Keratinocyte (primary cell): Measurements from ENCODE around the gene C1QTNF9B. TPM values are rescaled to one million over a fixed set of nuclear protein-coding genes. Genes with fewer than 3 reads are reported as not detected.
"Not testable (repeated sequence)": the region's sequence is repeated elsewhere in the genome, so short reads cannot be mapped to it uniquely, and the experiment has no call there.

ENCODE experiments used
- DNase-seq: peaks from one replicate; pipeline ENCODE4 v3.0.0-alpha.2; 2011; ENCODE audit warnings: low read depth, missing footprints, low spot score
- FAIRE-seq: peaks from 2 replicates; lab custom pipeline; 2011; peaks lifted over from hg19 to GRCh38; lab: Jason Lieb, UNC
- H2AFZ ChIP-seq: 2 replicates; pipeline ENCODE4 v1.6.0; 2012; ENCODE audit warnings: low read length, control low read depth, inconsistent platforms; ENCODE audit not compliant: control insufficient read depth
- H3K27ac ChIP-seq: 2 replicates; pipeline ENCODE4 v1.5.1; 2011; ENCODE audit warnings: low read length; ENCODE audit not compliant: control insufficient read depth, insufficient read depth
- H3K27me3 ChIP-seq: 3 replicates; pipeline ENCODE4 v1.6.0; 2011; ENCODE audit warnings: low read length; ENCODE audit not compliant: control insufficient read depth, insufficient read depth; ENCODE audit errors: extremely low read depth
- H3K36me3 ChIP-seq, 2 experiments: 2 replicates in 1 of 2; 3 replicates in 1 of 2; pipeline ENCODE4 v1.5.1; 2011; ENCODE audit warnings: low read length in 2 of 2, mild to moderate bottlenecking in 1 of 2; ENCODE audit not compliant: control insufficient read depth in 2 of 2, insufficient read depth in 2 of 2; ENCODE audit errors: extremely low read depth in 1 of 2
- H3K4me1 ChIP-seq: 3 replicates; pipeline ENCODE4 v1.5.1; 2011; ENCODE audit warnings: low read length; ENCODE audit not compliant: control insufficient read depth, insufficient read depth; ENCODE audit errors: extremely low read depth
- H3K4me2 ChIP-seq: 3 replicates; pipeline ENCODE4 v1.6.0; 2011; ENCODE audit warnings: low read depth, low read length; ENCODE audit not compliant: control insufficient read depth, insufficient read depth; ENCODE audit errors: extremely low read depth
- H3K4me3 ChIP-seq, 3 experiments: fragments of 200-600 bp in 1 of 3; sonication (generic) in 1 of 3; 2 replicates in 2 of 3; 3 replicates in 1 of 3; pipeline ENCODE4 v1.5.1; 2011 to 2016; ENCODE audit warnings: low read length in 3 of 3, mild to moderate bottlenecking in 3 of 3, control low read depth in 2 of 3, inconsistent platforms in 1 of 3, low read depth in 1 of 3, mixed read lengths in 1 of 3, mixed run types in 1 of 3, moderate library complexity in 1 of 3; ENCODE audit not compliant: control insufficient read depth in 2 of 3, insufficient read depth in 2 of 3; ENCODE audit errors: extremely low read depth in 1 of 3
- H3K79me2 ChIP-seq: 2 replicates; pipeline ENCODE4 v1.6.0; 2012; ENCODE audit warnings: low read length; ENCODE audit not compliant: control insufficient read depth, insufficient read depth
- H3K9ac ChIP-seq: 3 replicates; pipeline ENCODE4 v1.6.0; 2011; ENCODE audit warnings: low read length; ENCODE audit not compliant: control insufficient read depth, insufficient read depth; ENCODE audit errors: extremely low read depth
- H3K9me1 ChIP-seq: 3 replicates; pipeline ENCODE4 v1.6.0; 2011; ENCODE audit warnings: low read length; ENCODE audit not compliant: control insufficient read depth, insufficient read depth; ENCODE audit errors: extremely low read depth
- H3K9me3 ChIP-seq: 2 replicates; pipeline ENCODE4 v1.5.1; 2012; ENCODE audit warnings: low read depth, low read length; ENCODE audit not compliant: control insufficient read depth
- H4K20me1 ChIP-seq: 3 replicates; pipeline ENCODE4 v1.6.0; 2011; ENCODE audit warnings: low read length; ENCODE audit not compliant: control insufficient read depth, insufficient read depth; ENCODE audit errors: extremely low read depth
- EZH2 ChIP-seq: IDR thresholded peaks from one replicate; pipeline ENCODE4 v1.6.1; 2012; ENCODE audit warnings: inconsistent platforms, mild to moderate bottlenecking, low read length, moderate library complexity
- dilution Hi-C: fragments of 300-500 bp; cut with MboI; formaldehyde crosslinking; loops from one replicate; pipeline ENCODE4 v1.7.0; 2020; ENCODE audit warnings: low sequenced_read_pairs; ENCODE audit not compliant: extremely low pct_ligation_motif_present
- polyA plus RNA-seq, 5 experiments: library from polyadenylated mRNA; depleted of rRNA in 3 of 5; stranded (reverse) in 3 of 5; stranded (forward) in 1 of 5; unstranded in 1 of 5; fragments of >200 nt; gene quantifications; 1 replicate in 1 of 5; 2 replicates in 3 of 5; 3 replicates in 1 of 5; pipeline versions ENCODE4 v1.2.1 to v1.2.3, GENCODE V29; 2011 to 2012; ENCODE audit warnings: missing spikeins in 2 of 5, low read depth in 1 of 5, low replicate concordance in 1 of 5
- TF ChIP-seq, protein P1 (sequence below), 3 experiments: IDR thresholded peaks in 1 of 3; conservative IDR thresholded peaks in 1 of 3; optimal IDR thresholded peaks in 1 of 3; 2 replicates in 2 of 3; 3 replicates in 1 of 3; pipeline versions ENCODE3 to v1.5.1; 2011; ENCODE audit warnings: low read length in 3 of 3, mild to moderate bottlenecking in 3 of 3, moderate library complexity in 2 of 3, control low read depth in 1 of 3, inconsistent platforms in 1 of 3; ENCODE audit not compliant: insufficient read depth in 2 of 3; ENCODE audit errors: extremely low read depth in 1 of 3

Gene C1QTNF9B
- polyA plus RNA-seq, 1 donor (not counting 4 experiments of a cell fraction or from before 2014, with no cell fraction given): not detected

DNA sequence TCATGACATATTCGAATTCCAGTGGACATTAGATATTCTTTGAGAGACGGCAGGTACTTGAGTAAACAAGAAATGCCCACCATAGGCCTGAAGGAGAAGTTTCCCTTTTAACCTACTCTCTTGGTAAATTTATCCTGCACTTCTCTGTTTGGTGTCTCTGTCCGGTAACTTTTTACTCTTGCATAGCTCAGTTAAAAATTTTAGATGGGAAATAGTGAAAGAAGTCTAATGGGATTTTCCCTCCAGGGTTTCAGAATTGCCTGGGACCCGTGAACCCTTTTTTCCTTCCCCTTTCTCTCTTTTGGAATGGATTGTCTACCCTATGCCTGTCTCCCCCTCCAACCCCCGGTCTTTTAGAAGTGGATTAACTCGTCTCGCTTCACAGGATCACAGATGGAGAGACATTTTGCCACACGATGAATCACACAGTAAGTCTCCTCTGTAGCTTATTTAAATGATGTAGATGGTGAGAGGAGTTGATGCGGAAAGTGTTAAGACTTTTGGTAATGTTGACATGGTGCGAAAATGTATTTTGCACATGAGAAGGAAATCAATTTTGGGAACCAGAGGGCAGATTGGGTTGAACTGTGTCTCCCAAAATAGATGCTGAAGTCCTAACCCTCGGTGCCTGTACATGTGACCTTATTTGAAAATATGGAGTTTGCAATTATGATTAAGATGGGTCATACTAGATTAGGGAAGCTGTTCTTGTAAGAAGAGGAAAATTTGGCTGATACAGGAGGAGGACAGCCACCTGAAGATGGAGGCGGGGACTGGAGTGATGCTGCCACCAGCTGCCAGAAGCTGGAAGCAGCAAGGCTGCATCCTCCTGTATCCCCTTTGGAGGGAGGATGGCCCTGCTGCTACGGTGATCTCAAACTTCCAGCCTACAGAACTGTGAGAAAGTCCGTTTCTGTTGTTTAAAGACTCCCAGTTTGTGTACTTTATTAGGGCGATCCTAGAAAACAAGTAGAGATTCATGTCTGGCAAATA, 7.4 kb downstream of the C1QTNF9B start:
- Histone ChIP-seq H3K9me1 (no peaks in the 10 kb centered on the region), H3K4me3 (peak overlapping the region; percentile 74 to 95 (median 91)), H3K4me2 (peak overlapping the region; percentile 97), H3K9me3 (no peaks in the 10 kb centered on the region), H4K20me1 (no peaks in the 10 kb centered on the region), H3K36me3 (peaks cover 0 to 2% of the 10 kb centered on the region in 2 experiments), H3K79me2 (peaks cover 15% of the 10 kb centered on the region), H3K9ac (peak overlapping the region; percentile 95), H3K27me3 (no peaks in the 10 kb centered on the region), H3K27ac (peak overlapping the region; percentile 91), H3K4me1 (peaks cover 12% of the 10 kb centered on the region), H2AFZ (peak overlapping the region; percentile 58)
- no peak for TF ChIP-seq EZH2
- TF ChIP-seq, protein P1, sequence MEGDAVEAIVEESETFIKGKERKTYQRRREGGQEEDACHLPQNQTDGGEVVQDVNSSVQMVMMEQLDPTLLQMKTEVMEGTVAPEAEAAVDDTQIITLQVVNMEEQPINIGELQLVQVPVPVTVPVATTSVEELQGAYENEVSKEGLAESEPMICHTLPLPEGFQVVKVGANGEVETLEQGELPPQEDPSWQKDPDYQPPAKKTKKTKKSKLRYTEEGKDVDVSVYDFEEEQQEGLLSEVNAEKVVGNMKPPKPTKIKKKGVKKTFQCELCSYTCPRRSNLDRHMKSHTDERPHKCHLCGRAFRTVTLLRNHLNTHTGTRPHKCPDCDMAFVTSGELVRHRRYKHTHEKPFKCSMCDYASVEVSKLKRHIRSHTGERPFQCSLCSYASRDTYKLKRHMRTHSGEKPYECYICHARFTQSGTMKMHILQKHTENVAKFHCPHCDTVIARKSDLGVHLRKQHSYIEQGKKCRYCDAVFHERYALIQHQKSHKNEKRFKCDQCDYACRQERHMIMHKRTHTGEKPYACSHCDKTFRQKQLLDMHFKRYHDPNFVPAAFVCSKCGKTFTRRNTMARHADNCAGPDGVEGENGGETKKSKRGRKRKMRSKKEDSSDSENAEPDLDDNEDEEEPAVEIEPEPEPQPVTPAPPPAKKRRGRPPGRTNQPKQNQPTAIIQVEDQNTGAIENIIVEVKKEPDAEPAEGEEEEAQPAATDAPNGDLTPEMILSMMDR (optimal IDR thresholded peaks at IDR 0.05 in 1 of 3, IDR thresholded peaks at IDR 0.05 in 1 of 3, conservative IDR thresholded peaks at IDR 0.05 in 1 of 3; ENCODE audit: extremely low read depth in 1 of 3, insufficient read depth in 2 of 3, low read length in 3 of 3): peak in 2 of 3 experiments; percentile 40 to 47
- DNase-seq: no peak
- dilution Hi-C loops: no loop called here
- FAIRE-seq: peak; percentile 62

DNA sequence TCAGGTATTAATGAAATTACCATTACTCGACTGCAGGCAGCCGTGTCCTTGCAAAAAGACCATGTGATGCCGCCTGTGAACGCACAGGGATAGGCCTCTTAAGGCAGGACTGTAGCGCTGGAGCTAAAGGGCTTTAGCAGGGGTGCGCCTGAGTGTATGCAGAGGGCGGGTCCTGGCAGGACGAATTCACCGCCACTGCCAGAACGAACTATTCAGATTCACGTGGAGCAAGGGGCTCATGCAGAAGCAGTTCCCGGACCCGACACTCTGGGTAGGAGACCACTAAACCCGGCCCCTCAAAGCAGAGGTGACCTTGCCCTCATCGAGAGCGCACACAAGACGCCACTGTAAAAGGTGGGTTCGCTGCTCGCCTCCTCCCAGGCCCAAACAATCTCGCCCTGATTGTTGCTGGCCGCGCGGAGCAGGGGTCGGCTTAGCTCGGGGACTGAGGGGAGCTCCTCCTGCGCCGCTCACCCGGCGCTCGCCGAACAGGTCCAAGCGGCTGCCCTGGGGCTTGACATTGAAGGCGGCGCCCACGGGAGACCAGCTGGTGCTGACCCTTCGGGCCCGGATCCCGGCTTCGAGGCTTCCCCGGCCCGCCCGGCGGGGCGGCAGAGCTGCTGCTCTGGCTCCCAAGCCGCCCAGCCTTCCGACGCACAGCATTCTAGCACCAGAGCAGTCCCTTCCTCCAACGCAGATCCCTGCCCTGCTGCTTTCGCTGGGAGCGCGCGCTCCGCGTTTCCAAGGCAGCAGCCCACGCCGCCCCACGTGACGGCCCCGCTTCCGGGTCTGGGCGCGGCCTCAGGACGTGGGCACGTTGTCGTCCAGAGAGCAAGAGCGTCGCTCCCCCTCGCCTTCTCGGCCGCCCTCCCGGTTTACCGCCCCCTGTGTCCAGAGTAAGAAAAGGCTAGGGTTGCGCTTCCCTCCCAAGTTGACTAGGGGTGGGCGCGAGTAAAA, 8.4 kb downstream of the C1QTNF9B start, which contains the start of gene MIPEP:
Gene MIPEP (minus strand): TSS at position 743 of the 957 bp plus-strand sequence. CDS start 80 bp downstream, at position 663.
- Histone ChIP-seq H3K9me1 (no peaks in the 10 kb centered on the region), H3K79me2 (peaks cover 15% of the 10 kb centered on the region), H3K4me2 (peak within 1 kb of the TSS; percentile 97), H3K27me3 (no peaks in the 10 kb centered on the region), H4K20me1 (no peaks in the 10 kb centered on the region), H2AFZ (peak within 1 kb of the TSS; percentile 94), H3K9me3 (no peaks in the 10 kb centered on the region), H3K36me3 (peaks cover 1 to 4% of the 10 kb centered on the region in 2 experiments), H3K9ac (peak within 1 kb of the TSS; percentile 95), H3K4me1 (peaks cover 12% of the 10 kb centered on the region), H3K27ac (peak within 1 kb of the TSS; percentile 91), H3K4me3 (peak within 1 kb of the TSS; percentile 74 to 95 (median 91))
- FAIRE-seq: no peak
- DNase-seq: peak; percentile 45
- dilution Hi-C loops: no loop called here
- TF ChIP-seq, protein P1 (optimal IDR thresholded peaks at IDR 0.05 in 1 of 3, IDR thresholded peaks at IDR 0.05 in 1 of 3, conservative IDR thresholded peaks at IDR 0.05 in 1 of 3; ENCODE audit: extremely low read depth in 1 of 3, insufficient read depth in 2 of 3, low read length in 3 of 3): peak; percentile 68 to 96 (median 75)
- no peak for TF ChIP-seq EZH2

DNA sequence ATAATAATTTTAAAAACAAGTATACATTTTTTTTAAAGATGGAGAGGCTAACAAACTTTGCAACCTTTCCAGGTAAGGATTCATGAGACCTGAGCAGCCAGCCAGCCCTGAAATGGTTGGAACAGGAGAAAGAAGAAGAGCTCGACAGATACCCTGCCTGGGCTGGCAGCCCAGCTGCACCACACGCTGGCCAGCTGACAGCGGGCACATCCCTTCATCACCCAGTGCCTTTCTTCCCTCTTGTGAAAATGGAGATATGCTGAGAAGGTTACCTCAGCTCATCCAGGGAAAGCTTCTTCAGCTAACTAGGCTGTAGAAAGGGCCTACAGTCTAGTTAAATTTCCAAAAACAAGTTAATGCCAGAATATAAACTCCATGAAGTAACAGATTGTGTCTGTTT, 12.9 kb downstream of the C1QTNF9B start:
- H3K4me1 ChIP-seq, H3K27ac ChIP-seq, H3K4me2 ChIP-seq, H4K20me1 ChIP-seq, H2AFZ ChIP-seq, dilution Hi-C loops, H3K9ac ChIP-seq, H3K4me3 ChIP-seq, FAIRE-seq, H3K27me3 ChIP-seq, H3K36me3 ChIP-seq, H3K9me3 ChIP-seq, DNase-seq, H3K9me1 ChIP-seq: not testable (repeated sequence)
- peaks cover 15% of the 10 kb centered on the region for H3K79me2 ChIP-seq
